Endothelial cell of hepatic sinusoid (primary cell): ENCODE data around the gene SPATA2.
"Not testable (repeated sequence)": the region's sequence is repeated elsewhere in the genome, so short reads cannot be mapped to it uniquely, and the experiment has no call there.

ENCODE experiments used
- in situ Hi-C: cut with HindIII; loops from 2 replicates; pipeline ENCODE4 v1.10.0; 2017; ENCODE audit warnings: low sequenced_read_pairs

The SPATA2 gene

GRCh38 chr20:49905415-49906091 is 9.8 kb downstream of the SPATA2 start:
- in situ Hi-C loops = no loop called here

GRCh38 chr20:49904440-49905214 is 10.7 kb downstream of the SPATA2 start:
- in situ Hi-C loops = no loop called here

- in situ Hi-C loops = no loop called here
Observed at GRCh38 chr20:49901588-49901987, 13.7 kb downstream of the SPATA2 start.

DNA sequence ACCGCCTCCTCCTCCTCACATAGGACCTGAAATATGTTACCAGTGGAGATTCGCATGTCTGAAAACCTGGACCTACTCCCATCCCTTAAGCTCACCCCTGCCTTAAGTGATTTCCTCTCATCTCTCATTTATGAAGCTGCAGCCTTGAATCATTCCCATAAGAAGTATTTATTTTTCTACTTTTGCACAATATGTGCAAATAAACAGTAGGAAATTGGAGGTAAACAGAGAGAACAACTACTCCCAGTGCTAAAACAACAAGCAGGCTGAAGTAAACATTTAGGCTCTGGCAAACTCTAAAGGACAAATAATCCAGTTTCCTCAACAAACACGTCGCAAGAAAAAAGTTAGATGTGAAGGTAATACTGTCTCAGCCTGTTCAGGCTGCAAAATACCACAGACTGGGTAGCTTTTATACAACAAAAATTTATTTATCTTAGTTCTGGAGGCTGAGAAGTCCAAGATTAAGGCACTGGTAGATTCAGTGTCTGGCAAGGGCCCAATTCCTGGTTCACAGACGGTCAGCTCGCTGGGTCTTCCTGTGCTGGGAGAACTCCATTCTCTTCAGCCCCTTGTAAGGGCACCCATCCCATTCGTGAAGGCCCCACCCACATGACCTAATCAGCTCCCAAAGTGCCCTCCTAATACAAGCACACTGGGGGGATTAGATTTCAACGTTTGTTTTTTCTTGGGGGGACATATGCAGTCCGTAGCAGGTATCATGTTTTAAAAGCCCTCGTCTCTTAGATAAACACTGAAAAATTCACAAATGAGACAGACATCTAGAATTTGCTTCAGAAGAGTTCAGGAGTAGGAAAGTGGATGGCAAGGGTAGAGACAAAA is 15.6 kb downstream of the SPATA2 start:
- in situ Hi-C loops = no loop called here

- in situ Hi-C loops = no loop called here
Observed at GRCh38 chr20:49896204-49896603, 19.1 kb downstream of the SPATA2 start.

DNA sequence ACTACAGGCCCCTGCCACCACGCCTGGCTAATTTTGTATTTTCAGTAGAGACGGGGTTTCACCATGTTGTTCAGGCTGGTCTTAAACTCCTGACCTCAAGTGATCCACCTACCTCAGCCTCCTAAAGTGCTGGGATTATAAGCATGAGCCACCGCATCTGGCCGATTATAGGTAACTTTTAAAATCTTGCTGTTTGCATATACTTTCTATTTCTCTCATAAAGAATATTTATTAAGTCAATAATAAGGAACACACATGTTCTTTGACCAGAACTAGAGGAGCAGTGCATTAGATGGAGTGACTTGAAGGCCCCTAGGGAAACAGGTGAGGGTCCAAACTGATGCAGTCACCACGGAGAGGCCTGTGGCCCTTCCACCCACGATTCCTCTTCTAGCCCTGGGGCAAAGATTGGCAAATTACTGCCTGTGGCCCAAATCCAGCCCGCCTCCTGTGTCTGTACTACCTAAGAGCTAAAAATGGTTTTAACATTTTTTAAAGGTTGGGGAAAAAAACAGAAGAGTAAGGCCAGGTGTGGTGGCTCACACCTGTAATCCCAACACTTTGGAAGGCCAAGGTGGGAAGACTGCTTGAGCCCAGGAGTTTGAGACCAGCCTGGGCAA is 19.7 kb downstream of the SPATA2 start:
- in situ Hi-C loops = not testable (repeated sequence)

DNA sequence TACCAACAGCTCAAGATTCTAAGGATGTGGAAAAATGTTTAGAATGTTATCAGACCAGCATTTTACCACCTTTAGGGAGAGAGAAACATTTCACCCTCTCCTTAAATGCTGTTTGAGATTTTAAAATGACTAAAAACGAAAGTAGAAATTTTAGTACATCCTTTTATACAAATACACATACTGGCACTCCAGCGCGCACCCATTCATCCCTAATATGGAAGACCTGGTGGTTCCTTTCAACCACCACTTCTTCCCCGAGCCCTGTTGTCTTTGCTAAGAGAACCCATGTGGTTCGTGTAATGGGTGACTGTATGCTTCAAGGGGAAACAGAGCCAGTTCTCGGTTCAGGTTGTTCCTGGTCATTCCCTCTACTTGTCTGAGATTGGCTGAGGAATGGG is 21.3 kb downstream of the SPATA2 start:
- in situ Hi-C loops = loop anchor here (5.0 kb wide), 1 partner anchor 62 kb away; no protein-coding TSS in a partner anchor

GRCh38 chr20:49893242-49894072 is 21.9 kb downstream of the SPATA2 start:
- in situ Hi-C loops = loop anchor here (5.0 kb wide), 1 partner anchor 61 kb away; no protein-coding TSS in a partner anchor

DNA sequence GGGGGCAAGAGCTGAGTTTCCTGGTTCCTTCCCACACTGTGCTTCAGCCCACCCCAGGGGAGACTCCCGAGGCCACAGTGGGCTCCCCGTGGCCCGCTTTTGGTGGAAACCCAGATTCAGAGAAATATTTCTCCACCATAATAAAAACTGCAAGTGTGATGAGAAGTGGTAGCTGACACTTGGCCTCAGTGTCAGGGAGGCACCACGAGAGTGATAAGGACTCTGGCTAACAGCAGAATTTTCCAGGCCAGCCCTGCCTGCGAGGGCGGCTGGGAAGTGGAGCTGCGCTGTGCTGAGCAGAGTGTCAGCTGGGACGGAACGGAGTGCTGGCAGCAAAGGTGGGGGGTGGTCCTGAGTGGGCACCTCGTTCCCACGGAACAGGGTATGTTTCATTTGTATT is 22.5 kb downstream of the SPATA2 start:
- in situ Hi-C loops = loop anchor here (5.0 kb wide), 1 partner anchor 61 kb away; no protein-coding TSS in a partner anchor

DNA sequence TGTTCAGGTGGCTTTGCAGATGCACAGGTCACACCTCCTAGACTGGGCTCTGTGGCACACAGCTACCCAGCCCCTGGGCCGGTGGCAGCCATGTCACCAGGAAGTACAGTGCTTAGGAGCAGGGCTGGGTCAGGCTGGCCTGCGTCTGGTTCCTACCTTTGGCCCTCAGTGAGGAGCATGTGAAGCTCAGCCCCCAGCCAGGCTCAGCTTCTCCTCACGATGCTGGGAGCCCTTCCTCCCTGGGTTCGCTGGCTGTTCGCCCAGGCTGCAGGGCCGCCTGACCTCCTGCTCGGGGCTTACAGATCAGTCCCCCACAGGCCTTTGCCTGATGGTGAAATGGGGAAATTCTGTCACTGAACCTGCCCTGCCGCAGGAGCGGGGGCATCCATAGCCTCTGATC is 23.1 kb downstream of the SPATA2 start:
- in situ Hi-C loops = loop anchor here (5.0 kb wide), 1 partner anchor 60 kb away; no protein-coding TSS in a partner anchor

GRCh38 chr20:49891476-49892110 is 23.7 kb downstream of the SPATA2 start:
- in situ Hi-C loops = loop anchor here (5.0 kb wide), 1 partner anchor 59 kb away; no protein-coding TSS in a partner anchor

DNA sequence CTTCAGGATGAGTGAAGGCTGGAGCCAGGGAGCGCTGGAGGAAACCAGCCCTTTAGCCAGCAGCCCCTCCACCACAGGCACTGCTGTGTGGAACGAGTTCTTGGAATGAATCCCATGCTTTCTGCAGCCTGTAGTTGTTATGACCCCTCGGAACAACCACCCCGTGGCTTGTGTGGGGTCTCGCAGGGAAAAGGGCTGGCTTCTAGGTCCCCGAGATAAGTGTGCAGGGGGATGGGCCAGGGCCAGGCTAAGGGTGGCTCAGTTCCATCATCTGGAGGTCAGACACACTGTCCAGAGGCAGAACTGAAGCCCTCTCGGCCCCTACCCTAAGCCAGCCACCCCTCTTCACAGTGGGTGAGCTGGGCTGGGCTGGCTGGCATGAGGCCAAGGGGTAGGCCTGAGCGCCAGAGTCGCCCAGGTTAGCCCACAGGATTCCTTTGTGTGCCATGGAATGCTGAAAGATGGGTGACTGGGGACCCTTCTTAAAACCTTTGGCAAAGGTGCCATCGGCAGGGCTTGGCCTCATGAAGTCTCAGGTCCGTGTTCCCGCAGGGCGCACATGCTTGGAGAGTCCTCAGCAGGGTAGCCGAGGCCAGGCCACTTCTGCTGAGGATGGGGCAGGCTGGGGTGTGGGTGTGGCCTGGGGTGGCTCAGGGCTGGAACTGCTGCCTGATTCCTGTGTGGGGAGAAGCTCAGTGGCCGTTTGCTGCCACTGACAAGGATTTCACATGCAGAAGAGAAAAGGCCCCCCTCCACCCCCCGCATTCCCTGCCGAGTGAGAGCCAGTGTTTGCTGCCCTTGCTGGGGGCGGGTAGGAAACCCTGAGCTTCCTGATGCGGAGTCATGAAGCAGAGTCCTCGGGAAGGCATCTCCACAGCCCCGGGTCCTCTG is 24.6 kb downstream of the SPATA2 start:
- in situ Hi-C loops = loop anchor here (5.0 kb wide), 1 partner anchor 58 kb away; no protein-coding TSS in a partner anchor

DNA sequence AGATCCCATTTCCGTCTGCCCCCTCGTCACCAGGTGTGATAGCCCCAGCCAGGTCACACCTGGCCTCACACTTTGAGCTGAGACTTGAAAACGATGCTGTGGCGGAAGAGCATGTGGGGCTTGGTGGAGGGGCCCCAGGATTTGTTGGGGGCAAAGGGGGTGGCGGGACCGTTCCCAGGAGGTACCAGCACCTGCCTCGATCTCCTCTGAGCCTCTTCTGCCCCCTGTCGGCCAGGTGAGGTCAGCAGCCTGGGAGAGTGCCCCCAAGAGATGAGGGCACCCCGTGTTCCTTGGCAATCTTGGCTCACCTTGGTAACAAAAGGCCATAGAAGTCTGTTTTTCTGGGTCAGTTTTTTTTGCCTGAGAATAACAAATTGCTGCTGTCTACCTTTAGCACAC is 25.4 kb downstream of the SPATA2 start:
- in situ Hi-C loops = loop anchor here (5.0 kb wide), 1 partner anchor 58 kb away; no protein-coding TSS in a partner anchor

DNA sequence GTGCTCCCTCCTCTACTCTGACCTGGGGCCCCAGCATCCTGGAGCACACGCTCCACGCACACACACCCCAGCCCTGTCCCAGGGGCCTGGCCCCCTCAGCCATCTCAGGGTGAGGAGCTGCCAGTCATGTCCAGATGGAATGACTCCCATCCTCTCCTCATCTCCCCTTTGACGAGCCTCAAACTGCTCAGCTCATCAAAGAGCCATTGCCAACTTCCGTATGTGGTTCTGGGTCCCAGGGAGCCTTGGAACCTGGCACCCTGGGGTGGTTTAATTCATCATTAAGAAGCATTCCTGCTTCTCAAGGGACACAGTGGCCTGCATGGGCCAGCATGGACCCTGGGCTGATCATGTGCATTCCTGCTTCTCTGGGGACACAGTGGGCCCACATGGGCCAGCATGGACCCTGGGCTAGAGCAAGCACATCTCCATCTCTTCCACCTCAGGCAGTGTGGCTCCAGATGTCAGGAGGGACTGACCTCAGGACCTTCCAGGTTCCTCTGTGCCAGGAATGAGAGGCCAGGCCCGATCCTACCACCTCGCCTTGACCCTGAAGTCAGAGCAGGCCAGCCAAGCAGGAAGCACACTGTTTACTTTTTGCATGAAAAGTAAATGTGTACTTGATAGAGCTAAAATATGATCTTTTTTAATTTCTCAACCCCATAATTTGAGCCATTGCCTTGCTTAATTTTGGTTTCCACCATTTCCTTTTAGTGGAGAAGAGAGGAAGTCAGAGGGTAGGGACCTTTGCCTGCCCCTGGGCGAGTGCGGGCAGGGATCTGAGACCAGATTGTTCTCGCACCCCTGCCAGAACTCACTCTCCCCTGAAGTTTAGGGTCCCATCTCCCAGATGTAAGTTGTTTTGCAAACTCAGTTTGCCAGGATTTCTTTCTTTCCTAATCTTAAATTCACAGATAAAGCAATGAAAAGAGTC is 26.1 kb downstream of the SPATA2 start:
- in situ Hi-C loops = no loop called here

DNA sequence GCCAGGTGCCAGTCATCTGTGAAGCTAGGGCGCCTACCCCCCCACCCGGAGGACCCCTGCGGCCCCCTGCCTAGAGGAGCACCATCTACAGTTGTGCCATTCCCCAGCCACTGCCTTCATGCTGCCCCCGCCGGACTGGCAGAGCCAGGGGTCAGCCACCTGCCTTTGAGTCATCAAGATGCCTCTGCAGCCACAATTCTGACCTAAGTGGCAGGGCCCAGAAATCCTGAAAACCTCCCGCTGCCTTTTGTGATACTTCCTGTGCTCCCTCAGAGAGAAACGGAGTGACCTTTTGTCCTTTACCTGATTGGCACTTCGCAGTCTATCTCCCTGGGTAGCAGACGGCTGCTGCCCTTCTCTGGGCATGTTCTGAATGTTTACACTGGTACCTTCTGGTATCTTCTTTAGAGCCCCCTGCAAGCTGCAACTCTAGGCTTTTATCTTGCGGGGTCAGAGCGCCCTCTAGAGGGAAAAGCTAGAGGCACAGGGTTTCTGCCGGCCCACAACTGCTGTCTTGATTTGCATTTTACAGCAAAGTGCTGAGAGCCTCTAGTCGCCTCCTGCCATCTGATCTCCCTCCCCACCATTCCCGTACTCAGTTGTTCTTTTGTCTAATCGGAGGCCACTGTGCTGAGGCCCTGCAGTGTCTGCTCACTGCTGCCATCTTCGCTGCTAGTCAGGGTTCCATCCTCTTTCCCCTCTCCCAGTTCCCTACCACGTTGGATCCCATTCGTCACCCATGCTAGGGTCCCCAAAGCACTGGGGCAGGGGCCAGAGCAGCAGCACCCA is 26.9 kb downstream of the SPATA2 start:
- in situ Hi-C loops = no loop called here
